Glomerular visceral epithelial cell (primary cell): ENCODE results near the gene LRP1-AS.

Experiments used
- DNase-seq: peaks from one replicate; pipeline ENCODE4 v3.0.0-alpha.2; 2016; ENCODE audit errors: extremely low spot score

The LRP1-AS gene

GRCh38 chr12:57119294-57120085 is 27.9 kb downstream of the LRP1-AS start:
- no peak for DNase-seq

- peak; percentile 27 for DNase-seq
These were observed 28.6 kb downstream of the LRP1-AS start for GRCh38 chr12:57118711-57119271.

GRCh38 chr12:57116580-57117281 is 30.7 kb downstream of the LRP1-AS start:
- DNase-seq = no peak

- no peak for DNase-seq
These were observed 34.7 kb downstream of the LRP1-AS start for GRCh38 chr12:57112492-57113294.

GRCh38 chr12:57111031-57111734 is 36.2 kb downstream of the LRP1-AS start, which contains the start of gene STAT6:
Gene STAT6 (minus strand): TSS chr12:57111362. CDS start chr12:57108278, 3,084 bp downstream.
- DNase-seq = peak; percentile 84

- DNase-seq = peak; percentile 65
These were observed 37.1 kb downstream of the LRP1-AS start for GRCh38 chr12:57110104-57111030.

- DNase-seq = no peak
These were observed 38.0 kb downstream of the LRP1-AS start for GRCh38 chr12:57109207-57110103.

- no peak for DNase-seq
These were observed 39.8 kb downstream of the LRP1-AS start for GRCh38 chr12:57107456-57108155.

GRCh38 chr12:57106021-57106708 is 41.3 kb downstream of the LRP1-AS start:
- DNase-seq = no peak

- no peak for DNase-seq
These were observed 42.2 kb downstream of the LRP1-AS start for GRCh38 chr12:57105011-57105753.

- no peak for DNase-seq
These were observed 43.0 kb downstream of the LRP1-AS start for GRCh38 chr12:57104292-57104910.

- DNase-seq = no peak
These were observed 43.6 kb downstream of the LRP1-AS start for GRCh38 chr12:57103856-57104255.

- no peak for DNase-seq
These were observed 45.3 kb downstream of the LRP1-AS start for GRCh38 chr12:57101892-57102695.

GRCh38 chr12:57099766-57100165 is 47.7 kb downstream of the LRP1-AS start:
- DNase-seq = no peak

- DNase-seq = no peak
These were observed 48.2 kb downstream of the LRP1-AS start for GRCh38 chr12:57099047-57099714.
